Measurements from ENCODE around the gene GPANK1.

The GPANK1 gene

GRCh38 chr6:31621991-31622390 is 42.8 kb downstream of the GPANK1 start:
- no peak for DNase-seq (ENCODE audit: low spot score)
- no peak for TF ChIP-seq CTCF (IDR thresholded peaks at IDR 0.05; ENCODE audit: borderline replicate concordance, control extremely low read depth, extremely low read depth, insufficient read depth, missing control alignments)
- in situ Hi-C loops (cut with MboI; ENCODE audit: low sequenced_read_pairs, unreplicated experiment): no loop called here

DNA sequence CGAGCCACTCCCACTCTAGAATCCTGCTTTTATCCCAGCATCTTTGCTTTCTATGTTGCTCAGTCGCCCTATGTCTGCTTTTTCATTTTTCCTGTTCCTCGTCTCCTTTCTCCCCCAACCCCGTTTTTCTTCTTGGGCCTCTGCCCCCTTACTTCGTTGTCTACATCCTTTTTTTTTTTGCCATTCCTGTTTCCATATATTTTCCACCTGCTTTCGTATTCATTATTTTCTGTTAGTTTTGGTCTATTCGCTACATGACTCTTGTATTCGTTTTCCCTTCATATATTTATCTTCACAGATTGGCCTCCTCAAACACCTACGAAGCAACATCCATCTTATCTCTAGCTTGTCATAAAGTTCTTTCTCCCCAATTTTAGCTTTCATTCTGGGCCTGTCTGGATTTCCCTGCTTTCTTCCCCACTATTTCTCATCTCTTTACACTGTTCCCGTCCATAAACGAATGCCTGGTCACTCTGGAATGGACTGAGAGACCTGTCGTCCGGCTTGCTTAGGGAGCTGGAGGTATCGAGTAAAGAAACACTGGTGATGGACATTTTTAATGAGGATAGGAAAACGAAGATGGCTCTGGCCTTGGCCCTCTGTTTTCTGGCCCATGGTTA is 43.4 kb downstream of the GPANK1 start:
- no peak for TF ChIP-seq CTCF (IDR thresholded peaks at IDR 0.05; ENCODE audit: borderline replicate concordance, control extremely low read depth, extremely low read depth, insufficient read depth, missing control alignments)
- DNase-seq (ENCODE audit: low spot score): no peak

DNA sequence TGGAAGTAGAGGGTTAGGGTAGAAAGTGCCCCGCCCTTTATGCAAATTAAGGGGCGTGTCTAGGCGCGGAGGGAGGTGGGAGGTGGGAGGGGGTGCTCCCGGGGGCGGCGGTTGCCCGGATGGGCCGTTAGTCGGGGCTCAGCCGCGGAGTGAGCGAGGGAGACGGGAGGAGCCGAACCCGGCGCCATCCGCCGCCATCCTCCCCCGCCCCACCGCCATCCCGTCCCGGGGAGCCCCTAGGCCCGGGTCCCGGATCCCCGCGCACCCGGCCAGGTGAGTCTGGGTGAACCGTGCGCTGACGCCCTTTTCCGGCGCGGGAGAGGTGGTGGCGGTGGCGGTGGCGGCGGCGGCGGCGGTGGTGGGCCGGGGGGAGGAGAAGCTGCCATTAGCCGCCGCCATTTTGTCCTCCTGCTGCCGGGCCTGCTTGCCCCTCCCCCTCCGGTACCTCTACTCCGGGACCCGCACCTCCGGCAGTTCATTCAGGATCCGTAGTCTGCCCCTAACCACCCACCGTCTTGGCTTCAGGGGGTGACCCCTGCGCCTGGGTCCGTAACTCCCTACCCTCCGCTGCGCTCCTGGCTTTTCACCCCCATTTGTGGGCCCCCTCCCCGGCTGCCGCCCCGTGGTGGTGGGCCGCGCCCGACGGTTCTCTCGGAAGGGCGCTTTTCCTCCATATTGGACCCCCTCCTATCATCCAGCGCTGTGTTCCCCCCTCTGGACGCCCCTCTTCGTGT is 44.0 kb downstream of the GPANK1 start, which contains the start of gene PRRC2A:
PRRC2A (plus strand) TSS at position 130 of the 734 bp plus-strand sequence. CDS start 2,075 bp downstream, outside the sequence.
- peak; percentile 98 for DNase-seq (ENCODE audit: low spot score)
- in situ Hi-C loops (cut with MboI; ENCODE audit: low sequenced_read_pairs, unreplicated experiment): no loop called here
- no peak for TF ChIP-seq CTCF (IDR thresholded peaks at IDR 0.05; ENCODE audit: borderline replicate concordance, control extremely low read depth, extremely low read depth, insufficient read depth, missing control alignments)

More for the DNA sequence above, 43.4 kb downstream of the GPANK1 start:
- in situ Hi-C loops (cut with MboI; ENCODE audit: low sequenced_read_pairs, unreplicated experiment): no loop called here

GRCh38 chr6:31619805-31620585 is 44.8 kb downstream of the GPANK1 start:
- peak; percentile 89 for DNase-seq (ENCODE audit: low spot score)
- TF ChIP-seq CTCF (IDR thresholded peaks at IDR 0.05; ENCODE audit: borderline replicate concordance, control extremely low read depth, extremely low read depth, insufficient read depth, missing control alignments): no peak
- in situ Hi-C loops (cut with MboI; ENCODE audit: low sequenced_read_pairs, unreplicated experiment): no loop called here

GRCh38 chr6:31617010-31617409 is 47.8 kb downstream of the GPANK1 start:
- TF ChIP-seq CTCF (IDR thresholded peaks at IDR 0.05; ENCODE audit: borderline replicate concordance, control extremely low read depth, extremely low read depth, insufficient read depth, missing control alignments): no peak
- in situ Hi-C loops (cut with MboI; ENCODE audit: low sequenced_read_pairs, unreplicated experiment): no loop called here
- DNase-seq (ENCODE audit: low spot score): no peak

DNA sequence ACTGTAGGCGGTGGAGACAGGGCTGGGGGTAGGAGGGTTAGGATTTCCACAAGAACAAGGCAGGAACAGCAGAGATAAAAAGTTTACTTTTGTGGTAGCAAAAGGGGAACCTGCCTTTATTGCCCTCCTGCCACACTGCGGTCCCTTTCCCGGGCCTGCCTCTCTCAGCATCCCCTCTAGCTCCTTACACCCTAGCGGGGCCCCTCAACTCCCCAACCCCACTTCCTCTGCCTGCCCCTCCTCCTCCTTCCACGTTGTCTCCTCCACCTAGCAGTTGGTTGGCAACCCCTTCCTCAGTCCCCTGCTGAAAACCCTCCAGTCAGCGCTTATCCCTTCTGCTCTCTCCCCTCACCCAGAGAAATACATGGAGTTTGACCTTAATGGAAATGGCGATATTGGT is 49.0 kb downstream of the GPANK1 start:
- TF ChIP-seq CTCF (IDR thresholded peaks at IDR 0.05; ENCODE audit: borderline replicate concordance, control extremely low read depth, extremely low read depth, insufficient read depth, missing control alignments): no peak
- in situ Hi-C loops (cut with MboI; ENCODE audit: low sequenced_read_pairs, unreplicated experiment): no loop called here
- DNase-seq (ENCODE audit: low spot score): no peak
